ENCODE results near the gene MATR3. TPM values are rescaled to one million over a fixed set of nuclear protein-coding genes. Genes with fewer than 3 reads are reported as not detected.

Gene MATR3
- polyA plus RNA-seq, 1 donor, result 320 TPM

GRCh38 chr5:139271201-139272027 lies 22.1 kb upstream of the MATR3 start:
- WGBS (ENCODE audit: insufficient coverage, low lambda C conversion rate), result no CpG with 5 or more reads among the region's 4 CpGs
- no peak overlapping the region for H3K27ac ChIP-seq (ENCODE audit: low read length)
- DNase-seq, result no peak
- no peaks in the 10 kb centered on the region for H3K9me3 ChIP-seq (ENCODE audit: control insufficient read depth, low read depth, low read length)
- no peak overlapping the region for H3K4me3 ChIP-seq (ENCODE audit: low read length)
- peaks cover 3% of the 10 kb centered on the region for H3K27me3 ChIP-seq (ENCODE audit: control insufficient read depth, insufficient read depth, low read length)
- no peaks in the 10 kb centered on the region for H3K36me3 ChIP-seq (ENCODE audit: control insufficient read depth, insufficient read depth, low read length)
- peaks cover 21% of the 10 kb centered on the region for H3K4me1 ChIP-seq (ENCODE audit: control insufficient read depth, insufficient read depth, low read length)

GRCh38 chr5:139272471-139273321 lies 20.8 kb upstream of the MATR3 start:
- Histone ChIP-seq H3K4me1 (ENCODE audit: control insufficient read depth, insufficient read depth, low read length) (peaks cover 21% of the 10 kb centered on the region), H3K9me3 (ENCODE audit: control insufficient read depth, low read depth, low read length) (no peaks in the 10 kb centered on the region), H3K27me3 (ENCODE audit: control insufficient read depth, insufficient read depth, low read length) (peaks cover 3% of the 10 kb centered on the region), H3K4me3 (ENCODE audit: low read length) (no peak overlapping the region), H3K27ac (ENCODE audit: low read length) (no peak overlapping the region), H3K36me3 (ENCODE audit: control insufficient read depth, insufficient read depth, low read length) (no peaks in the 10 kb centered on the region)
- peak in 1 of 2 donors; percentile 62 for DNase-seq
- WGBS (ENCODE audit: insufficient coverage, low lambda C conversion rate), result no CpG with 5 or more reads among the region's 6 CpGs

DNA sequence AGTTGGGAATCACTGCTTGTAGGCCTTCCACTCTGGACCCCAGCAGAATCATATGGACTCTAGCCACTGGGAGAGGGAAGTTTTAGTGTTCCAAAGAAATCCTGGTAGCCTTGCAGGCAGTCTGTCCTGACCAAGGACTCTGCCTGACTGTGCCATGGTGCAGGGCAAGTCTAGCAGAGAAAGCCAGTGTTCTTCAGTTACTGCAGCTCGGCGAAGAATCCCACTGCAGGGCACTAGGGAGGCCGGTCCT lies 20.3 kb upstream of the MATR3 start:
- Histone ChIP-seq H3K4me3 (ENCODE audit: low read length) (peak overlapping the region; percentile 57), H3K27me3 (ENCODE audit: control insufficient read depth, insufficient read depth, low read length) (peaks cover 3% of the 10 kb centered on the region), H3K4me1 (ENCODE audit: control insufficient read depth, insufficient read depth, low read length) (peaks cover 21% of the 10 kb centered on the region), H3K9me3 (ENCODE audit: control insufficient read depth, low read depth, low read length) (no peaks in the 10 kb centered on the region), H3K36me3 (ENCODE audit: control insufficient read depth, insufficient read depth, low read length) (peaks cover 1% of the 10 kb centered on the region), H3K27ac (ENCODE audit: low read length) (no peak overlapping the region)
- no CpG with 5 or more reads among the region's 3 CpGs for WGBS (ENCODE audit: insufficient coverage, low lambda C conversion rate)
- DNase-seq, result no peak

- DNase-seq, result peak; percentile 91 to 94
- Histone ChIP-seq H3K9me3 (ENCODE audit: control insufficient read depth, low read depth, low read length) (no peaks in the 10 kb centered on the region), H3K4me1 (ENCODE audit: control insufficient read depth, insufficient read depth, low read length) (peaks cover 21% of the 10 kb centered on the region), H3K27me3 (ENCODE audit: control insufficient read depth, insufficient read depth, low read length) (peaks cover 3% of the 10 kb centered on the region), H3K27ac (ENCODE audit: low read length) (no peak overlapping the region), H3K4me3 (ENCODE audit: low read length) (peak overlapping the region; percentile 57), H3K36me3 (ENCODE audit: control insufficient read depth, insufficient read depth, low read length) (peaks cover 3% of the 10 kb centered on the region)
- WGBS (ENCODE audit: insufficient coverage, low lambda C conversion rate), result no CpG with 5 or more reads among the region's 47 CpGs
Measured at GRCh38 chr5:139273572-139274289, 19.8 kb upstream of the MATR3 start.

DNA sequence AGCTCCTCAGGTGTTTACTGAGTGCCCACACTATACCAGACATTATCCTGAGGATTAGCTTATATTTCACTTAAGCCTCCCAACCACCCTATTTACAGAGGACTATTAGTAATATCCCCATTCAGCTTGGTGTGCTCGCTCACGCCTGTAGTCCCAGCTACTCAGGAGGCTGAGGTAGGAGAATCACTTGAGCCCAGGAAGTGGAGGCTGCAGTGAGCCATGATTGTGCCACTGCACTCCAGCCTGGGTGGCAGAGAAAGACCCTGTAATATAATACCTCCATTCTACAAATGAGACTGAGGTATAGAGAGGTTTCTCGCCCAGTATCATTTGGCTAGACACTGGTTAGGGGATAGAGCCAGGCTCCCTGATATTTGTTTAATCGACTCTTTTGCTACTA lies 18.0 kb upstream of the MATR3 start:
- Histone ChIP-seq H3K27ac (ENCODE audit: low read length) (no peak overlapping the region), H3K36me3 (ENCODE audit: control insufficient read depth, insufficient read depth, low read length) (peaks cover 3% of the 10 kb centered on the region), H3K9me3 (ENCODE audit: control insufficient read depth, low read depth, low read length) (no peaks in the 10 kb centered on the region), H3K27me3 (ENCODE audit: control insufficient read depth, insufficient read depth, low read length) (peaks cover 3% of the 10 kb centered on the region), H3K4me1 (ENCODE audit: control insufficient read depth, insufficient read depth, low read length) (peaks cover 21% of the 10 kb centered on the region), H3K4me3 (ENCODE audit: low read length) (no peak overlapping the region)
- DNase-seq, result no peak
- no CpG with 5 or more reads among the region's 4 CpGs for WGBS (ENCODE audit: insufficient coverage, low lambda C conversion rate)

DNA sequence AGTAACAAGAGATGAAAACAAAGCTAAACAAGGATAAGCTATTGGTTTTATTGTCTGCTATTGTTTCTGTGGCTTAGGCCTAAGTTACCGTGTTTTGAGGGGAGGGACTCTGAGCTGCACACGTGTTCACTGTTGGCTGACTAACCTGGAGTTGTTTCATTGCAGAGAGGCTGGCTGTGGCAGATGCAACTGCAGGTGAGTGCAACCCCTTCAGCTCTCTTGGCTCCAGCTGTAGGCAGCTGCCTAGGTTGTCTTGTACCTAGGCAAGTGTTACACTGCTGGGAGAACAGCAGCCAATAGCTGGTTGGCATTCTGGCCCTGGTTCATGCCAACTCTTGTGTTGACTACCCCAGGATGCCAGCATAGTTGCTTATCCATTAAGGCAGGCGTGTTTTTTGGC lies 17.6 kb upstream of the MATR3 start:
- 50% methylated on average over 1 of the region's 3 CpGs for WGBS (ENCODE audit: insufficient coverage, low lambda C conversion rate)
- DNase-seq, result no peak
- Histone ChIP-seq H3K4me1 (ENCODE audit: control insufficient read depth, insufficient read depth, low read length) (peaks cover 21% of the 10 kb centered on the region), H3K27ac (ENCODE audit: low read length) (no peak overlapping the region), H3K9me3 (ENCODE audit: control insufficient read depth, low read depth, low read length) (no peaks in the 10 kb centered on the region), H3K27me3 (ENCODE audit: control insufficient read depth, insufficient read depth, low read length) (peaks cover 3% of the 10 kb centered on the region), H3K4me3 (ENCODE audit: low read length) (no peak overlapping the region), H3K36me3 (ENCODE audit: control insufficient read depth, insufficient read depth, low read length) (peaks cover 3% of the 10 kb centered on the region)

GRCh38 chr5:139276426-139276825 lies 17.1 kb upstream of the MATR3 start:
- peaks cover 3% of the 10 kb centered on the region for H3K27me3 ChIP-seq (ENCODE audit: control insufficient read depth, insufficient read depth, low read length)
- H3K4me1 ChIP-seq (ENCODE audit: control insufficient read depth, insufficient read depth, low read length), result peaks cover 21% of the 10 kb centered on the region
- no peak overlapping the region for H3K4me3 ChIP-seq (ENCODE audit: low read length)
- no peak overlapping the region for H3K27ac ChIP-seq (ENCODE audit: low read length)
- peaks cover 3% of the 10 kb centered on the region for H3K36me3 ChIP-seq (ENCODE audit: control insufficient read depth, insufficient read depth, low read length)
- no peaks in the 10 kb centered on the region for H3K9me3 ChIP-seq (ENCODE audit: control insufficient read depth, low read depth, low read length)
- no peak for DNase-seq
- WGBS (ENCODE audit: insufficient coverage, low lambda C conversion rate), result no CpG with 5 or more reads among the region's 2 CpGs

DNA sequence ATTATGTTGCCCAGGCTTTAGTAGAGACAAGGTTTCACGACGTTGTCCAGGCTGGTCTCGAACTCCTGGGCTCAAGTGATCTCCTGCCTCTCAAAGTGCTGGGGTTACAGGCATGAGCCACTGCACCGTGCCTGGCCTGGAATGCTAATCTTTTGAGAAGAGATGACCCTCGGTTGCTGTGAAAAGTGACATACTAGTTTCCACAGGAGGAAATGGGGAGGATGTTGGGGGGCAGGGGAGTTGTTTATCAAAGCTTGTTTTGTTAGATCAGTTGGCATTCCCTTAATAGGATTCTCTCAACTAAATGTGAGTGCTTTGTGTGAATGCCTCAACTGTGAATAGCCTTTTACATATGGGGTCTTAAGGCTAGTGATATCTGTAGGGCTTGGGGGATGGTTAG lies 16.4 kb upstream of the MATR3 start:
- no peak for DNase-seq
- H3K36me3 ChIP-seq (ENCODE audit: control insufficient read depth, insufficient read depth, low read length), result peaks cover 3% of the 10 kb centered on the region
- H3K27me3 ChIP-seq (ENCODE audit: control insufficient read depth, insufficient read depth, low read length), result peaks cover 3% of the 10 kb centered on the region
- peaks cover 21% of the 10 kb centered on the region for H3K4me1 ChIP-seq (ENCODE audit: control insufficient read depth, insufficient read depth, low read length)
- no peak overlapping the region for H3K4me3 ChIP-seq (ENCODE audit: low read length)
- H3K9me3 ChIP-seq (ENCODE audit: control insufficient read depth, low read depth, low read length), result no peaks in the 10 kb centered on the region
- WGBS (ENCODE audit: insufficient coverage, low lambda C conversion rate), result no CpG with 5 or more reads among the region's 5 CpGs
- no peak overlapping the region for H3K27ac ChIP-seq (ENCODE audit: low read length)

DNA sequence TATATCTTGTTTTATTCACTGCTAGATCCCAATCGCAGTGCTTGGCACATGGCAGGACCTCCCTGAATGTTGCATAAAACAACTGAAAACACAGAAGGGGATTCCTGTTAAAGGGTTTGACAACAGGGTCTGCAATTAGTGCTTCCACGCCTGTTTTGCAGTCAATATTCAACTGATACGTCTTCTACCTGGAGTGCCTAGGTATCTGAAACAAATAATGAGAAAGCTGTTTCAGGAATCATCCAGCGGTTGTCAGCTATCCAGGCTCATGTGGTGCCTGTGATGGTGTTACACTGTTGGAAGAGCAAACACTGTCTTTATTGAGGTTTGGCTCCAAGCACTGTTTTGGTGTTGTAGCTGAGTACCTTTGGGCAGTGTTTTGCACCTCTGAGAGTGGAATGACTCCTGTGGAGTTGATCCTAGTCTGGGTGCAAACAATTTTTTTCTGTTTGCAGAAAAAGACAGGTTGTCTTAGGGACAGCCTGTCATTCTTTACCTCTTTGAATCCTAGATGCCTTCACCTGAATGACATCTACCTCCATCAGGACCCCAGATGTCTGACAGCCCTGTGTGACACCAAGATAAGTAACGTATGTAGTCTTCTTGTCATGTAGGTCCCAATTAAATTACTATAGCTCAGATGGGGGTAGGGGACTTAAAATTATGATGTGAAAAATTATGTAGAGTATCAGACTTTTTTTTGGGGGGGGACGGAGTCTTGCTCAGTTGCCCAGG lies 14.8 kb upstream of the MATR3 start:
- H3K27me3 ChIP-seq (ENCODE audit: control insufficient read depth, insufficient read depth, low read length), result peaks cover 3% of the 10 kb centered on the region
- WGBS (ENCODE audit: insufficient coverage, low lambda C conversion rate), result 80% methylated on average over 1 of the region's 6 CpGs
- no peaks in the 10 kb centered on the region for H3K9me3 ChIP-seq (ENCODE audit: control insufficient read depth, low read depth, low read length)
- H3K4me1 ChIP-seq (ENCODE audit: control insufficient read depth, insufficient read depth, low read length), result peaks cover 13% of the 10 kb centered on the region
- no peak overlapping the region for H3K27ac ChIP-seq (ENCODE audit: low read length)
- peaks cover 3% of the 10 kb centered on the region for H3K36me3 ChIP-seq (ENCODE audit: control insufficient read depth, insufficient read depth, low read length)
- H3K4me3 ChIP-seq (ENCODE audit: low read length), result no peak overlapping the region
- no peak for DNase-seq

DNA sequence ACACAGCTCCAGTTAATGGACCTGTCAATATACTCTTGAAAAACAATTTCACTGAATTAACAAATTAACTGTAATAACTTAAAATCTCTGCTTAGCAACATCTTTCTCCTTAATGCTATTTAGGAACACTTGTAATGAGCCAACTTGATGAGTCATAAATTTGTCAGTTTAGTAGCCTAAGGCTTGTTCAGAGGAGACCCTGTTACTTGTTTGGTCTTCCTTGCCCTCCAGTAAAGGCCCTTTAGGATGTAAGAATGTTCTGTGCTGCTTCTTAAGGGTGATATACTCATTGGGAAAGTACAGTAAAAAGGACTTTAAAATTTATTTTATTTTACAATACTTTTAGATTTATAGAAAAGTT lies 11.4 kb upstream of the MATR3 start:
- peaks cover 3% of the 10 kb centered on the region for H3K36me3 ChIP-seq (ENCODE audit: control insufficient read depth, insufficient read depth, low read length)
- H3K4me1 ChIP-seq (ENCODE audit: control insufficient read depth, insufficient read depth, low read length), result peaks cover 6% of the 10 kb centered on the region
- no peak overlapping the region for H3K27ac ChIP-seq (ENCODE audit: low read length)

More for the DNA sequence above, 11.4 kb upstream of the MATR3 start:
- no peaks in the 10 kb centered on the region for H3K9me3 ChIP-seq (ENCODE audit: control insufficient read depth, low read depth, low read length)
- no peaks in the 10 kb centered on the region for H3K27me3 ChIP-seq (ENCODE audit: control insufficient read depth, insufficient read depth, low read length)
- no peak overlapping the region for H3K4me3 ChIP-seq (ENCODE audit: low read length)
- DNase-seq, result no peak

All from large intestine (tissue), 3 donors.